Endothelial cell of umbilical vein (primary cell): ENCODE data around the gene CACNA1C.

Experiments
- EZH2 ChIP-seq: IDR thresholded peaks from 2 replicates; pipeline ENCODE4 v1.6.1; 2012; ENCODE audit warnings: borderline replicate concordance, low read depth, mild to moderate bottlenecking, moderate library complexity, low read length, inconsistent platforms; ENCODE audit not compliant: severe bottlenecking
- GATA2 ChIP-seq: IDR thresholded peaks from 2 replicates; pipeline ENCODE4 v1.7.0; 2011; ENCODE audit warnings: low read depth, mild to moderate bottlenecking, moderate library complexity, mixed read lengths, low read length; ENCODE audit not compliant: insufficient read length, insufficient read depth
- JUN ChIP-seq: IDR thresholded peaks from 2 replicates; pipeline ENCODE4 v1.6.1; 2011; ENCODE audit warnings: borderline replicate concordance, low read depth; ENCODE audit not compliant: insufficient read length, insufficient read depth
- POLR2A ChIP-seq: IDR thresholded peaks from 2 replicates; pipeline ENCODE4 v1.6.1; 2012; ENCODE audit warnings: low read depth, mild to moderate bottlenecking, control low read depth, low read length
- POLR2AphosphoS5 ChIP-seq: IDR thresholded peaks from 2 replicates; pipeline ENCODE4 v1.6.1; 2012; ENCODE audit warnings: low read depth, mild to moderate bottlenecking, control low read depth, low read length, moderate library complexity; ENCODE audit not compliant: insufficient read depth
- TF ChIP-seq, protein P1 (sequence below), 2 donors: IDR thresholded peaks; 1 replicate in 1 of 2; 2 replicates in 1 of 2; pipeline ENCODE4 v1.5.1; 2011; ENCODE audit warnings: low read length in 2 of 2, mild to moderate bottlenecking in 2 of 2, moderate library complexity in 2 of 2, control low read depth in 1 of 2, inconsistent platforms in 1 of 2, low read depth in 1 of 2; ENCODE audit not compliant: insufficient read depth in 1 of 2; ENCODE audit errors: extremely low read depth in 1 of 2
- TF ChIP-seq, protein P2 (sequence below): IDR thresholded peaks from 2 replicates; pipeline ENCODE4 v1.6.1; 2011; ENCODE audit not compliant: insufficient read depth, insufficient read length

DNA sequence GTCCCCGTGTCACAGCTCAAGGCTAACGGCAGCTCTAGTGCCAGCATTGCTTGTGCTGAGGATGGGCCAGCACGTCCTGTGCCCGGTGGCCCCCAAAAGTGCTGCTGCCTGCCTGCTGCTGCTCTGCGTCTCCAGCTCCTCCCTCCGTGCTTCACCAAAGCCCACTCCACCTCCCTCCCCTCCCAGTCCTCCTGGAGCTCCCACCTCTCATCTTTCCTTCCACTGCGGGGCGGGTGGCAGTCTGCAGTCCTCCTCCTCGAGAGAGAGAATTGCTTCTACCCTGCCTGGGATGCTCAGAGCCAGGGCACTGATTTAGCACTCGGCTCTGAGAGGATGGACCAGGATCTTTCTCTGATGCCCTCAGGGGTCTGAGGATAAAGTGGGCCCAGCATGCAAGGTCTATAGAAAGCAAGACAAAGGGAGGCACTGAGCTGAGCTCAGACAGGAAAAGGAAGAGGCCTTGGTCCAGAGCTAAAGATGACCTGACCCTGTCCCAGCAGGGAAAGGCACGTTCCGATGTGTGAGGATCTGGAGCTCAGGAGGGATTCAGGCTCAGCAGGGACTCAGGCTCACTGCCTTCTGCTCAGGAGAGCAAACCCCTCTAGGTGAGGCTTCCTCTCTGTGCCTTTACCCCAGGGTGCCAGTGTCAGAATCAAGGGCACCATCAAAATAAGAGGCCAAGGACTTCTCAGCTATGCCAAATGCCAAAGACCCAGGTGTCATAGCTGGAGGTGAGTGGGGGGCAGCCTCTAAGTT is 628.8 kb downstream of the CACNA1C start:
- no peak for TF ChIP-seq GATA2
- no peak for TF ChIP-seq POLR2AphosphoS5
- TF ChIP-seq, protein P1, sequence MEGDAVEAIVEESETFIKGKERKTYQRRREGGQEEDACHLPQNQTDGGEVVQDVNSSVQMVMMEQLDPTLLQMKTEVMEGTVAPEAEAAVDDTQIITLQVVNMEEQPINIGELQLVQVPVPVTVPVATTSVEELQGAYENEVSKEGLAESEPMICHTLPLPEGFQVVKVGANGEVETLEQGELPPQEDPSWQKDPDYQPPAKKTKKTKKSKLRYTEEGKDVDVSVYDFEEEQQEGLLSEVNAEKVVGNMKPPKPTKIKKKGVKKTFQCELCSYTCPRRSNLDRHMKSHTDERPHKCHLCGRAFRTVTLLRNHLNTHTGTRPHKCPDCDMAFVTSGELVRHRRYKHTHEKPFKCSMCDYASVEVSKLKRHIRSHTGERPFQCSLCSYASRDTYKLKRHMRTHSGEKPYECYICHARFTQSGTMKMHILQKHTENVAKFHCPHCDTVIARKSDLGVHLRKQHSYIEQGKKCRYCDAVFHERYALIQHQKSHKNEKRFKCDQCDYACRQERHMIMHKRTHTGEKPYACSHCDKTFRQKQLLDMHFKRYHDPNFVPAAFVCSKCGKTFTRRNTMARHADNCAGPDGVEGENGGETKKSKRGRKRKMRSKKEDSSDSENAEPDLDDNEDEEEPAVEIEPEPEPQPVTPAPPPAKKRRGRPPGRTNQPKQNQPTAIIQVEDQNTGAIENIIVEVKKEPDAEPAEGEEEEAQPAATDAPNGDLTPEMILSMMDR (IDR thresholded peaks at IDR 0.05; ENCODE audit: extremely low read depth in 1 of 2, insufficient read depth in 1 of 2, low read depth in 1 of 2, low read length in 2 of 2), result no peak
- no peak for TF ChIP-seq EZH2
- TF ChIP-seq, protein P2, sequence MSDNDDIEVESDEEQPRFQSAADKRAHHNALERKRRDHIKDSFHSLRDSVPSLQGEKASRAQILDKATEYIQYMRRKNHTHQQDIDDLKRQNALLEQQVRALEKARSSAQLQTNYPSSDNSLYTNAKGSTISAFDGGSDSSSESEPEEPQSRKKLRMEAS, result no peak
- TF ChIP-seq POLR2A, result no peak
- no peak for TF ChIP-seq JUN
